ENCODE results near the gene KSR1.

GRCh38 chr17:27464431-27464830 lies 8.2 kb downstream of the KSR1 start:
- TF ChIP-seq, protein P1, sequence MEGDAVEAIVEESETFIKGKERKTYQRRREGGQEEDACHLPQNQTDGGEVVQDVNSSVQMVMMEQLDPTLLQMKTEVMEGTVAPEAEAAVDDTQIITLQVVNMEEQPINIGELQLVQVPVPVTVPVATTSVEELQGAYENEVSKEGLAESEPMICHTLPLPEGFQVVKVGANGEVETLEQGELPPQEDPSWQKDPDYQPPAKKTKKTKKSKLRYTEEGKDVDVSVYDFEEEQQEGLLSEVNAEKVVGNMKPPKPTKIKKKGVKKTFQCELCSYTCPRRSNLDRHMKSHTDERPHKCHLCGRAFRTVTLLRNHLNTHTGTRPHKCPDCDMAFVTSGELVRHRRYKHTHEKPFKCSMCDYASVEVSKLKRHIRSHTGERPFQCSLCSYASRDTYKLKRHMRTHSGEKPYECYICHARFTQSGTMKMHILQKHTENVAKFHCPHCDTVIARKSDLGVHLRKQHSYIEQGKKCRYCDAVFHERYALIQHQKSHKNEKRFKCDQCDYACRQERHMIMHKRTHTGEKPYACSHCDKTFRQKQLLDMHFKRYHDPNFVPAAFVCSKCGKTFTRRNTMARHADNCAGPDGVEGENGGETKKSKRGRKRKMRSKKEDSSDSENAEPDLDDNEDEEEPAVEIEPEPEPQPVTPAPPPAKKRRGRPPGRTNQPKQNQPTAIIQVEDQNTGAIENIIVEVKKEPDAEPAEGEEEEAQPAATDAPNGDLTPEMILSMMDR (IDR thresholded peaks at IDR 0.05 in 4 of 5, conservative IDR thresholded peaks at IDR 0.05 in 1 of 5) = no peak
- no peak for TF ChIP-seq POLR2A (IDR thresholded peaks at IDR 0.05)

All from gastrocnemius medialis (tissue), 4 donors.